ENCODE data around the gene MYMK.

- TF ChIP-seq, protein P1, sequence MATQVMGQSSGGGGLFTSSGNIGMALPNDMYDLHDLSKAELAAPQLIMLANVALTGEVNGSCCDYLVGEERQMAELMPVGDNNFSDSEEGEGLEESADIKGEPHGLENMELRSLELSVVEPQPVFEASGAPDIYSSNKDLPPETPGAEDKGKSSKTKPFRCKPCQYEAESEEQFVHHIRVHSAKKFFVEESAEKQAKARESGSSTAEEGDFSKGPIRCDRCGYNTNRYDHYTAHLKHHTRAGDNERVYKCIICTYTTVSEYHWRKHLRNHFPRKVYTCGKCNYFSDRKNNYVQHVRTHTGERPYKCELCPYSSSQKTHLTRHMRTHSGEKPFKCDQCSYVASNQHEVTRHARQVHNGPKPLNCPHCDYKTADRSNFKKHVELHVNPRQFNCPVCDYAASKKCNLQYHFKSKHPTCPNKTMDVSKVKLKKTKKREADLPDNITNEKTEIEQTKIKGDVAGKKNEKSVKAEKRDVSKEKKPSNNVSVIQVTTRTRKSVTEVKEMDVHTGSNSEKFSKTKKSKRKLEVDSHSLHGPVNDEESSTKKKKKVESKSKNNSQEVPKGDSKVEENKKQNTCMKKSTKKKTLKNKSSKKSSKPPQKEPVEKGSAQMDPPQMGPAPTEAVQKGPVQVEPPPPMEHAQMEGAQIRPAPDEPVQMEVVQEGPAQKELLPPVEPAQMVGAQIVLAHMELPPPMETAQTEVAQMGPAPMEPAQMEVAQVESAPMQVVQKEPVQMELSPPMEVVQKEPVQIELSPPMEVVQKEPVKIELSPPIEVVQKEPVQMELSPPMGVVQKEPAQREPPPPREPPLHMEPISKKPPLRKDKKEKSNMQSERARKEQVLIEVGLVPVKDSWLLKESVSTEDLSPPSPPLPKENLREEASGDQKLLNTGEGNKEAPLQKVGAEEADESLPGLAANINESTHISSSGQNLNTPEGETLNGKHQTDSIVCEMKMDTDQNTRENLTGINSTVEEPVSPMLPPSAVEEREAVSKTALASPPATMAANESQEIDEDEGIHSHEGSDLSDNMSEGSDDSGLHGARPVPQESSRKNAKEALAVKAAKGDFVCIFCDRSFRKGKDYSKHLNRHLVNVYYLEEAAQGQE (IDR thresholded peaks at IDR 0.05; ENCODE audit: unreplicated experiment), result no peak
- TF ChIP-seq, protein P2, sequence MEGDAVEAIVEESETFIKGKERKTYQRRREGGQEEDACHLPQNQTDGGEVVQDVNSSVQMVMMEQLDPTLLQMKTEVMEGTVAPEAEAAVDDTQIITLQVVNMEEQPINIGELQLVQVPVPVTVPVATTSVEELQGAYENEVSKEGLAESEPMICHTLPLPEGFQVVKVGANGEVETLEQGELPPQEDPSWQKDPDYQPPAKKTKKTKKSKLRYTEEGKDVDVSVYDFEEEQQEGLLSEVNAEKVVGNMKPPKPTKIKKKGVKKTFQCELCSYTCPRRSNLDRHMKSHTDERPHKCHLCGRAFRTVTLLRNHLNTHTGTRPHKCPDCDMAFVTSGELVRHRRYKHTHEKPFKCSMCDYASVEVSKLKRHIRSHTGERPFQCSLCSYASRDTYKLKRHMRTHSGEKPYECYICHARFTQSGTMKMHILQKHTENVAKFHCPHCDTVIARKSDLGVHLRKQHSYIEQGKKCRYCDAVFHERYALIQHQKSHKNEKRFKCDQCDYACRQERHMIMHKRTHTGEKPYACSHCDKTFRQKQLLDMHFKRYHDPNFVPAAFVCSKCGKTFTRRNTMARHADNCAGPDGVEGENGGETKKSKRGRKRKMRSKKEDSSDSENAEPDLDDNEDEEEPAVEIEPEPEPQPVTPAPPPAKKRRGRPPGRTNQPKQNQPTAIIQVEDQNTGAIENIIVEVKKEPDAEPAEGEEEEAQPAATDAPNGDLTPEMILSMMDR (conservative IDR thresholded peaks at IDR 0.05; ENCODE audit: low read depth in 2 of 2), result no peak
Measured at GRCh38 chr9:133505186-133505830, 19.5 kb downstream of the MYMK start.

Data from GM23338 (cell line).